Measurements from ENCODE around the gene JAG1. TPM values are rescaled to one million over a fixed set of nuclear protein-coding genes. Genes with fewer than 3 reads are reported as not detected.
A peak's percentile ranks its signal among the peaks of the same experiment; 100 is the strongest.

JAG1 gene
- total and polyA plus RNA-seq, 8 donors: 13.9 to 60.1 (median 25.1) TPM

- ATAC-seq: peak; percentile 28 to 53 (median 40)
- intact Hi-C loops (cut with DNase I): no loop called here
- DNase-seq: no peak
- Histone ChIP-seq H3K9me3 (no peaks in the 10 kb centered on the region), H3K27ac (peak overlapping the region in 2 of 4 donors; percentile 1 to 30), H3K4me1 (peaks cover 0 to 10% (median 5%) of the 10 kb centered on the region in 3 donors), H3K36me3 (peaks cover 0 to 38% (median 33%) of the 10 kb centered on the region in 3 donors), H3K4me3 (no peak overlapping the region), H3K27me3 (no peaks in the 10 kb centered on the region)
- no peak for TF ChIP-seq CTCF (IDR thresholded peaks at IDR 0.05)
- 57 to 67% methylated on average over 10 of the region's 10 CpGs for WGBS, 2 donors
- no peak for FAIRE-seq
Measured at GRCh38 chr20:10637031-10637559, 36.7 kb downstream of the JAG1 start.

- peaks cover 0 to 10% (median 5%) of the 10 kb centered on the region in 3 donors for H3K4me1 ChIP-seq
- H3K9me3 ChIP-seq: no peaks in the 10 kb centered on the region
- no peak overlapping the region for H3K4me3 ChIP-seq
- DNase-seq: no peak
- no peak for FAIRE-seq
- intact Hi-C loops (cut with DNase I): no loop called here
- WGBS, 2 donors: 63 to 75% methylated on average over 5 of the region's 5 CpGs
- H3K27me3 ChIP-seq: no peaks in the 10 kb centered on the region
- TF ChIP-seq CTCF (IDR thresholded peaks at IDR 0.05): no peak
- H3K36me3 ChIP-seq: peaks cover 0 to 30% (median 26%) of the 10 kb centered on the region in 3 donors
- H3K27ac ChIP-seq: peak overlapping the region in 2 of 4 donors; percentile 6 to 30
- peak; percentile 35 to 49 (median 44) for ATAC-seq
Measured at GRCh38 chr20:10636326-10636818, 37.4 kb downstream of the JAG1 start.

DNA sequence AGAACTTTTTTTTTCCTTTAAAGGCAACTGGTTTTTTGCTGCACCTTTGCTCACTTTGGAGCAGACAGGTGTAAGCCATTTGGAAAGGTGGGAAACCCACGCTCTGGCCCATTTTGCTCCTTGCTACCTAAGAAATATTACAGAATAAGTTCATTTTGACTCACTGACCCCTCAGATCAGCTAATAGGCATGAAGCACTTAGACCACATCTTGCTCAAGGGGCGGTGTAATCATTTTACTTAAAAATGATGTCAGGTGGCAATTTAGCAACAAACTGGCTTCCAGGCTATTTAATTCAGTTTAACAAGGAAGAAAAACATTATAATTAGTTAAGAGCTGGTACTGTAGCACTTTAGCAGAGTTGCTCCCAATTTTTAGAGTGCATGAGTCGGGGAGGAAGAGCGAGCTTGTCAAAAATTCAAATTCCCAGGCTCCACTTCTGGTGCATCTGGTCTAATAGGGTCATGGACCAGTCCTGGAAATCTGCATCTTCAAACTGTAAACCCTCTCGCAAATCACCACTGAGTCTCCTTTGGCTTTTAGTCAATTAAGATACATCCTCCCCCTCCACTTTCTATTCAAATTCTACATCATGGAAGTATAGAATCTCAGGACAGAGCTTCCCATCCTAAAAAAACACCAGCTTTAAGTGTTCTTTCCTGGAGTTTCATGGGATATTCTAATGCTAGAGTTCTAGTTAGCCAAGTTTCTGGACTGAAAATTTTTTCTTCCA is 38.2 kb downstream of the JAG1 start:
- peaks cover 0 to 23% (median 19%) of the 10 kb centered on the region in 3 donors for H3K36me3 ChIP-seq
- intact Hi-C loops (cut with DNase I): no loop called here
- H3K27ac ChIP-seq: peak overlapping the region in 2 of 4 donors; percentile 6 to 8
- FAIRE-seq (no peak), DNase-seq (no peak), ATAC-seq (no peak)
- H3K4me1 ChIP-seq: peaks cover 0 to 10% (median 5%) of the 10 kb centered on the region in 3 donors
- no peaks in the 10 kb centered on the region for H3K9me3 ChIP-seq
- TF ChIP-seq CTCF (IDR thresholded peaks at IDR 0.05): no peak
- H3K27me3 ChIP-seq: no peaks in the 10 kb centered on the region
- WGBS, 2 donors: 92 to 95% methylated on average over 5 of the region's 5 CpGs
- no peak overlapping the region for H3K4me3 ChIP-seq

DNA sequence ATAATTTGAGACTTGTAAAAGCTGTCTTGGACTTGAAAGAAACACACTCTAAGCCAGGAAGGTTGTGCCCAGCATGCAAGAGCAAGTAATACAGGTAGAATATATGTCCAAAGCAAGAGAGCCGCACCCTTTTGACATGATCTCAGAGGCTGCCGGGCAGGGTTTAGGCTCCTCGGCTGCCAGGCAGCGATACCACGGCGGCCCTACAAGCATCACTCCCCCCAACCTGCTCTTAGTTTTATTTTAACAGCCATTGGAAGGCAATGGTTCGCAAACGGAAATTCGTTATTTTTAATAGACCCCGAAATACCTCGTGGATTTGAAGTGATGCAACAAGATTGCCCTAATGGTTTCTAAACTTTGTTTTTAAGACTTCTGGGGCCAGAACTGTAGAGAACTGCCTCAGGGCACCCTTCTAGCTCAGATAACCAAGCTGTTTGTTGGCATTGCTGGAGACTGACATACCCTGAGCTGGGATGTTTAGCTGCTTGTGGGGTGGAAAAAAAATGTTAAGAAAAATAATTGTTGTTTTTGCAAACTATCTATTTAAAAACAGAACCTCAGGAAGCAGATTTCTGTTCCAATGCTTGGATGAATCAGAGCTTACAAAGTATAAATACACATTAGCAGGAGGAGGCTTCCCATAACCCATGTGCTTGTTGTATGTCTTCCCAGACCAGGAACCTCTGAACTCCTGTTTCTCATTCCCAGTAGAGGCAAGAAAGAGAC is 39.0 kb downstream of the JAG1 start:
- no peak overlapping the region for H3K4me3 ChIP-seq
- H3K27ac ChIP-seq: peak overlapping the region in 2 of 4 donors; percentile 35 to 50
- intact Hi-C loops (cut with DNase I): no loop called here
- TF ChIP-seq CTCF (IDR thresholded peaks at IDR 0.05): no peak
- 83 to 84% methylated on average over 11 of the region's 11 CpGs for WGBS, 2 donors
- peaks cover 0 to 10% (median 5%) of the 10 kb centered on the region in 3 donors for H3K4me1 ChIP-seq
- FAIRE-seq (no peak), DNase-seq (no peak), ATAC-seq (peak in 2 of 4 donors; percentile 18 to 50)
- no peaks in the 10 kb centered on the region for H3K9me3 ChIP-seq
- peaks cover 0 to 16% (median 15%) of the 10 kb centered on the region in 3 donors for H3K36me3 ChIP-seq
- no peaks in the 10 kb centered on the region for H3K27me3 ChIP-seq

Measured in pancreas (tissue), 10 donors.